Calu3 (cell line): Measurements from ENCODE around the gene GLS. TPM values are rescaled to one million over a fixed set of nuclear protein-coding genes. Genes with fewer than 3 reads are reported as not detected.

Source experiments
- BruUV-seq: library from RNA; stranded (reverse); fragments of 400-500 nt; replicated peaks from 2 replicates; lab custom pipeline; 2021; lab: Mats Ljungman, UMichigan
- CTCF ChIA-PET: fragments of 300-600 bp; sonication (Branson Sonifier 250); formaldehyde crosslinking; loops from one replicate; lab custom pipeline; 2022; ENCODE audit warnings: antibody characterized with exemption; lab: Charles Lee
- DNase-seq: peaks from one replicate; pipeline ENCODE4 v3.0.0; 2022
- H3K27ac Mint-ChIP-seq: one replicate; pipeline ENCODE4 v1.8.0; 2022; ENCODE audit warnings: mixed read lengths; ENCODE audit not compliant: unreplicated experiment
- H3K27me3 Mint-ChIP-seq: one replicate; pipeline ENCODE4 v1.8.0; 2022; ENCODE audit warnings: mixed read lengths; ENCODE audit not compliant: unreplicated experiment
- H3K36me3 Mint-ChIP-seq: one replicate; pipeline ENCODE4 v1.8.0; 2022; ENCODE audit warnings: mild to moderate bottlenecking, moderate library complexity, mixed read lengths; ENCODE audit not compliant: insufficient read depth, unreplicated experiment
- H3K4me1 Mint-ChIP-seq: one replicate; pipeline ENCODE4 v1.8.0; 2022; ENCODE audit warnings: mild to moderate bottlenecking, low read depth, mixed read lengths; ENCODE audit not compliant: unreplicated experiment
- H3K4me3 Mint-ChIP-seq: one replicate; pipeline ENCODE4 v1.8.0; 2022; ENCODE audit warnings: mild to moderate bottlenecking, low read depth, moderate library complexity, mixed read lengths; ENCODE audit not compliant: unreplicated experiment
- H3K9me3 Mint-ChIP-seq: one replicate; pipeline ENCODE4 v1.8.0; 2022; ENCODE audit warnings: low read depth, mixed read lengths; ENCODE audit not compliant: unreplicated experiment
- intact Hi-C: fragments of 100-400 bp; cut with micrococcal nuclease; formaldehyde crosslinking; loops from one replicate; pipeline ENCODE4 v1.10.0; 2022; ENCODE audit not compliant: unreplicated experiment
- total RNA-seq: library from RNA; stranded (reverse); gene quantifications from 2 replicates; pipeline ENCODE4 v1.2.3, GENCODE V29; 2022
- TF ChIP-seq, protein P1 (sequence below): fragments of 200-600 bp; IDR thresholded peaks from one replicate; pipeline ENCODE4 v1.8.0; 2022; ENCODE audit warnings: antibody characterized with exemption; ENCODE audit not compliant: unreplicated experiment

Gene GLS
- total RNA-seq, 1 experiment from 2014 or later: 115 TPM

- Mint-ChIP-seq H3K4me1 (peaks cover 32% of the 10 kb centered on the region), H3K9me3 (no peaks in the 10 kb centered on the region), H3K4me3 (no peak overlapping the region), H3K27me3 (no peaks in the 10 kb centered on the region), H3K27ac (no peak overlapping the region), H3K36me3 (peaks cover 31% of the 10 kb centered on the region)
- intact Hi-C loops: no loop called here
- DNase-seq: no peak
- no TSS peak for BruUV-seq
- CTCF ChIA-PET: no interaction called here
- TF ChIP-seq, protein P1, sequence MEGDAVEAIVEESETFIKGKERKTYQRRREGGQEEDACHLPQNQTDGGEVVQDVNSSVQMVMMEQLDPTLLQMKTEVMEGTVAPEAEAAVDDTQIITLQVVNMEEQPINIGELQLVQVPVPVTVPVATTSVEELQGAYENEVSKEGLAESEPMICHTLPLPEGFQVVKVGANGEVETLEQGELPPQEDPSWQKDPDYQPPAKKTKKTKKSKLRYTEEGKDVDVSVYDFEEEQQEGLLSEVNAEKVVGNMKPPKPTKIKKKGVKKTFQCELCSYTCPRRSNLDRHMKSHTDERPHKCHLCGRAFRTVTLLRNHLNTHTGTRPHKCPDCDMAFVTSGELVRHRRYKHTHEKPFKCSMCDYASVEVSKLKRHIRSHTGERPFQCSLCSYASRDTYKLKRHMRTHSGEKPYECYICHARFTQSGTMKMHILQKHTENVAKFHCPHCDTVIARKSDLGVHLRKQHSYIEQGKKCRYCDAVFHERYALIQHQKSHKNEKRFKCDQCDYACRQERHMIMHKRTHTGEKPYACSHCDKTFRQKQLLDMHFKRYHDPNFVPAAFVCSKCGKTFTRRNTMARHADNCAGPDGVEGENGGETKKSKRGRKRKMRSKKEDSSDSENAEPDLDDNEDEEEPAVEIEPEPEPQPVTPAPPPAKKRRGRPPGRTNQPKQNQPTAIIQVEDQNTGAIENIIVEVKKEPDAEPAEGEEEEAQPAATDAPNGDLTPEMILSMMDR: no peak
These were observed 33.1 kb downstream of the GLS start for GRCh38 chr2:190913725-190914124.

GRCh38 chr2:190916829-190917228, 36.2 kb downstream of the GLS start:
- CTCF ChIA-PET: no interaction called here
- peaks cover 25% of the 10 kb centered on the region for H3K4me1 Mint-ChIP-seq
- BruUV-seq: no TSS peak
- no peak for DNase-seq
- TF ChIP-seq, protein P1: no peak
- H3K27me3 Mint-ChIP-seq: no peaks in the 10 kb centered on the region
- H3K9me3 Mint-ChIP-seq: no peaks in the 10 kb centered on the region
- H3K36me3 Mint-ChIP-seq: peaks cover 41% of the 10 kb centered on the region
- H3K27ac Mint-ChIP-seq: no peak overlapping the region
- H3K4me3 Mint-ChIP-seq: no peak overlapping the region
- intact Hi-C loops: no loop called here

DNA sequence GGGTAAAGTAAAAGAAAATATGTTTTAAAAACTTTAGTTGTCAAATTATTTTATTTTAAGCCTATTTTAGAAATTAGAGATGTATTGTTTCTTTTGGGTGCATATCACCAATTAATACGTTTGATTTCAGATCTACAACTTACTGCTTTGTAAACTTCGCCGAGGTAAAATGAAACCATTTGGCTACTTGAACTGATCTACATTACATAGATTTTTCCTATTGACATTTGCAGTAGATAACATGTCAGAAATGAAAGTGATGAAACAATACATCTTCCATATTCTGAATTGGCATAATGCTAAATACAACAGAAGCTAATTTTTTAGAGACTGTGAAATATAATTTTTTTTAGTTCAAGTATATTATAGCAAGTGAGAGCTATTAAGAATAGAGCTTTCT, 39.5 kb downstream of the GLS start:
- no TSS peak for BruUV-seq
- H3K36me3 Mint-ChIP-seq: peaks cover 51% of the 10 kb centered on the region

DNA sequence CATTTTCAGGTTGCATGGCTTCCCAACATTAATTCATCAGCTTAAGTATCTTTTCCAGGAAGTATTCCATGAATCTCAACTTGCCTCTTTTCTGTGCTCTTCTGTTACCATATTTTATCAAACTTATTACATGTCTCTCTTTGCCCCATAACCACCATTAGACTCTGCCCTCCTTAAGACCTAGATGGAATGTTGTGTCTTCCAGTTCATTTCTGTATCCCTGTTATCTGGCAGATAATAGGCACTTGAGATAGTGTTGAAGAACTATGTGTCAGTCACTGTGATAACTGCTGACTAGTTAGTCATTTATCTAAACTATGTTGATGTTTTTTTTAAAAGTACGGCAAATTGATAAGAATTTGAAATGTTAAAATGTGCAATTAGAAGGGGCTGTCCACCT, 41.8 kb downstream of the GLS start:
- TF ChIP-seq, protein P1: no peak
- Mint-ChIP-seq H3K4me1 (peaks cover 42% of the 10 kb centered on the region), H3K4me3 (no peak overlapping the region), H3K36me3 (peaks cover 49% of the 10 kb centered on the region), H3K27me3 (no peaks in the 10 kb centered on the region), H3K9me3 (no peaks in the 10 kb centered on the region), H3K27ac (peak overlapping the region; percentile 12)
- no TSS peak for BruUV-seq
- intact Hi-C loops: no loop called here
- no peak for DNase-seq
- CTCF ChIA-PET: no interaction called here

More for the DNA sequence above, 39.5 kb downstream of the GLS start:
- H3K27me3 Mint-ChIP-seq: no peaks in the 10 kb centered on the region
- no peak overlapping the region for H3K27ac Mint-ChIP-seq
- TF ChIP-seq, protein P1: no peak
- no peak overlapping the region for H3K4me3 Mint-ChIP-seq
- no peak for DNase-seq
- H3K4me1 Mint-ChIP-seq: peaks cover 38% of the 10 kb centered on the region
- no peaks in the 10 kb centered on the region for H3K9me3 Mint-ChIP-seq
- intact Hi-C loops: no loop called here
- CTCF ChIA-PET: no interaction called here
